Keratinocyte (primary cell): Measurements from ENCODE around the gene KRTAP10-4. TPM values are rescaled to one million over a fixed set of nuclear protein-coding genes. Genes with fewer than 3 reads are reported as not detected.
"Not testable (repeated sequence)": the region's sequence is repeated elsewhere in the genome, so short reads cannot be mapped to it uniquely, and the experiment has no call there.

Experiments used
- DNase-seq: peaks from one replicate; pipeline ENCODE4 v3.0.0-alpha.2; 2011; ENCODE audit warnings: low read depth, missing footprints, low spot score
- FAIRE-seq: peaks from 2 replicates; lab custom pipeline; 2011; peaks lifted over from hg19 to GRCh38; lab: Jason Lieb, UNC
- H2AFZ ChIP-seq: 2 replicates; pipeline ENCODE4 v1.6.0; 2012; ENCODE audit warnings: low read length, control low read depth, inconsistent platforms; ENCODE audit not compliant: control insufficient read depth
- H3K27ac ChIP-seq: 2 replicates; pipeline ENCODE4 v1.5.1; 2011; ENCODE audit warnings: low read length; ENCODE audit not compliant: control insufficient read depth, insufficient read depth
- H3K27me3 ChIP-seq: 3 replicates; pipeline ENCODE4 v1.6.0; 2011; ENCODE audit warnings: low read length; ENCODE audit not compliant: control insufficient read depth, insufficient read depth; ENCODE audit errors: extremely low read depth
- H3K36me3 ChIP-seq, 2 experiments: 2 replicates in 1 of 2; 3 replicates in 1 of 2; pipeline ENCODE4 v1.5.1; 2011; ENCODE audit warnings: low read length in 2 of 2, mild to moderate bottlenecking in 1 of 2; ENCODE audit not compliant: control insufficient read depth in 2 of 2, insufficient read depth in 2 of 2; ENCODE audit errors: extremely low read depth in 1 of 2
- H3K4me1 ChIP-seq: 3 replicates; pipeline ENCODE4 v1.5.1; 2011; ENCODE audit warnings: low read length; ENCODE audit not compliant: control insufficient read depth, insufficient read depth; ENCODE audit errors: extremely low read depth
- H3K4me2 ChIP-seq: 3 replicates; pipeline ENCODE4 v1.6.0; 2011; ENCODE audit warnings: low read depth, low read length; ENCODE audit not compliant: control insufficient read depth, insufficient read depth; ENCODE audit errors: extremely low read depth
- H3K4me3 ChIP-seq, 3 experiments: fragments of 200-600 bp in 1 of 3; sonication (generic) in 1 of 3; 2 replicates in 2 of 3; 3 replicates in 1 of 3; pipeline ENCODE4 v1.5.1; 2011 to 2016; ENCODE audit warnings: low read length in 3 of 3, mild to moderate bottlenecking in 3 of 3, control low read depth in 2 of 3, inconsistent platforms in 1 of 3, low read depth in 1 of 3, mixed read lengths in 1 of 3, mixed run types in 1 of 3, moderate library complexity in 1 of 3; ENCODE audit not compliant: control insufficient read depth in 2 of 3, insufficient read depth in 2 of 3; ENCODE audit errors: extremely low read depth in 1 of 3
- H3K79me2 ChIP-seq: 2 replicates; pipeline ENCODE4 v1.6.0; 2012; ENCODE audit warnings: low read length; ENCODE audit not compliant: control insufficient read depth, insufficient read depth
- H3K9ac ChIP-seq: 3 replicates; pipeline ENCODE4 v1.6.0; 2011; ENCODE audit warnings: low read length; ENCODE audit not compliant: control insufficient read depth, insufficient read depth; ENCODE audit errors: extremely low read depth
- H3K9me1 ChIP-seq: 3 replicates; pipeline ENCODE4 v1.6.0; 2011; ENCODE audit warnings: low read length; ENCODE audit not compliant: control insufficient read depth, insufficient read depth; ENCODE audit errors: extremely low read depth
- H3K9me3 ChIP-seq: 2 replicates; pipeline ENCODE4 v1.5.1; 2012; ENCODE audit warnings: low read depth, low read length; ENCODE audit not compliant: control insufficient read depth
- H4K20me1 ChIP-seq: 3 replicates; pipeline ENCODE4 v1.6.0; 2011; ENCODE audit warnings: low read length; ENCODE audit not compliant: control insufficient read depth, insufficient read depth; ENCODE audit errors: extremely low read depth
- EZH2 ChIP-seq: IDR thresholded peaks from one replicate; pipeline ENCODE4 v1.6.1; 2012; ENCODE audit warnings: inconsistent platforms, mild to moderate bottlenecking, low read length, moderate library complexity
- dilution Hi-C: fragments of 300-500 bp; cut with MboI; formaldehyde crosslinking; loops from one replicate; pipeline ENCODE4 v1.7.0; 2020; ENCODE audit warnings: low sequenced_read_pairs; ENCODE audit not compliant: extremely low pct_ligation_motif_present
- polyA plus RNA-seq, 5 experiments: library from polyadenylated mRNA; depleted of rRNA in 3 of 5; stranded (reverse) in 3 of 5; stranded (forward) in 1 of 5; unstranded in 1 of 5; fragments of >200 nt; gene quantifications; 1 replicate in 1 of 5; 2 replicates in 3 of 5; 3 replicates in 1 of 5; pipeline versions ENCODE4 v1.2.1 to v1.2.3, GENCODE V29; 2011 to 2012; ENCODE audit warnings: missing spikeins in 2 of 5, low read depth in 1 of 5, low replicate concordance in 1 of 5
- TF ChIP-seq, protein P1 (sequence below), 3 experiments: IDR thresholded peaks in 1 of 3; conservative IDR thresholded peaks in 1 of 3; optimal IDR thresholded peaks in 1 of 3; 2 replicates in 2 of 3; 3 replicates in 1 of 3; pipeline versions ENCODE3 to v1.5.1; 2011; ENCODE audit warnings: low read length in 3 of 3, mild to moderate bottlenecking in 3 of 3, moderate library complexity in 2 of 3, control low read depth in 1 of 3, inconsistent platforms in 1 of 3; ENCODE audit not compliant: insufficient read depth in 2 of 3; ENCODE audit errors: extremely low read depth in 1 of 3

Gene KRTAP10-4
- polyA plus RNA-seq, 1 donor (not counting 4 experiments of a cell fraction or from before 2014, with no cell fraction given): not detected

DNA sequence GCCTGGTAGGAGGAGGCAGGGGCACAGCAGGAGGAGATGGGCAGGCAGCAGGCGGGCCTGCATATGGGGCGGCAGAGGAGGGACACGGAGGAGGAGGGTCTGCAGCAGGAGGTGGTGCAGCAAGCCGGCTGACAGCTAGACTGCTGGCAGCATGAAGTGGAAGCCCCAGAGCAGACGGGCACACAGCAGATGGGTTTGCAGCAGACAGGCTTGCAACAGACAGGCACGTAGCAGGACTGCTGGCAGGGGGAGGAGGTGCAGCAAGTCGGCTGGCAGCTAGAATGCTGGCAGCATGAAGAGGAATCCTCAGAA, 6.3 kb downstream of the KRTAP10-4 start:
- H3K27me3 ChIP-seq: no peaks in the 10 kb centered on the region
- no peaks in the 10 kb centered on the region for H3K36me3 ChIP-seq
- H4K20me1 ChIP-seq: no peaks in the 10 kb centered on the region
- no peaks in the 10 kb centered on the region for H3K9me1 ChIP-seq
- no peak overlapping the region for H3K4me2 ChIP-seq
- DNase-seq (no peak), FAIRE-seq (no peak)
- H3K79me2 ChIP-seq: no peaks in the 10 kb centered on the region
- H3K9me3 ChIP-seq: peaks cover 11% of the 10 kb centered on the region
- H3K4me1 ChIP-seq: no peaks in the 10 kb centered on the region
- no peak for TF ChIP-seq EZH2
- TF ChIP-seq, protein P1, sequence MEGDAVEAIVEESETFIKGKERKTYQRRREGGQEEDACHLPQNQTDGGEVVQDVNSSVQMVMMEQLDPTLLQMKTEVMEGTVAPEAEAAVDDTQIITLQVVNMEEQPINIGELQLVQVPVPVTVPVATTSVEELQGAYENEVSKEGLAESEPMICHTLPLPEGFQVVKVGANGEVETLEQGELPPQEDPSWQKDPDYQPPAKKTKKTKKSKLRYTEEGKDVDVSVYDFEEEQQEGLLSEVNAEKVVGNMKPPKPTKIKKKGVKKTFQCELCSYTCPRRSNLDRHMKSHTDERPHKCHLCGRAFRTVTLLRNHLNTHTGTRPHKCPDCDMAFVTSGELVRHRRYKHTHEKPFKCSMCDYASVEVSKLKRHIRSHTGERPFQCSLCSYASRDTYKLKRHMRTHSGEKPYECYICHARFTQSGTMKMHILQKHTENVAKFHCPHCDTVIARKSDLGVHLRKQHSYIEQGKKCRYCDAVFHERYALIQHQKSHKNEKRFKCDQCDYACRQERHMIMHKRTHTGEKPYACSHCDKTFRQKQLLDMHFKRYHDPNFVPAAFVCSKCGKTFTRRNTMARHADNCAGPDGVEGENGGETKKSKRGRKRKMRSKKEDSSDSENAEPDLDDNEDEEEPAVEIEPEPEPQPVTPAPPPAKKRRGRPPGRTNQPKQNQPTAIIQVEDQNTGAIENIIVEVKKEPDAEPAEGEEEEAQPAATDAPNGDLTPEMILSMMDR (optimal IDR thresholded peaks at IDR 0.05 in 1 of 3, IDR thresholded peaks at IDR 0.05 in 1 of 3, conservative IDR thresholded peaks at IDR 0.05 in 1 of 3; ENCODE audit: extremely low read depth in 1 of 3, insufficient read depth in 2 of 3, low read length in 3 of 3): no peak
- no peak overlapping the region for H2AFZ ChIP-seq
- H3K4me3 ChIP-seq: no peak overlapping the region
- no peak overlapping the region for H3K9ac ChIP-seq
- no peak overlapping the region for H3K27ac ChIP-seq
- dilution Hi-C loops: no loop called here

DNA sequence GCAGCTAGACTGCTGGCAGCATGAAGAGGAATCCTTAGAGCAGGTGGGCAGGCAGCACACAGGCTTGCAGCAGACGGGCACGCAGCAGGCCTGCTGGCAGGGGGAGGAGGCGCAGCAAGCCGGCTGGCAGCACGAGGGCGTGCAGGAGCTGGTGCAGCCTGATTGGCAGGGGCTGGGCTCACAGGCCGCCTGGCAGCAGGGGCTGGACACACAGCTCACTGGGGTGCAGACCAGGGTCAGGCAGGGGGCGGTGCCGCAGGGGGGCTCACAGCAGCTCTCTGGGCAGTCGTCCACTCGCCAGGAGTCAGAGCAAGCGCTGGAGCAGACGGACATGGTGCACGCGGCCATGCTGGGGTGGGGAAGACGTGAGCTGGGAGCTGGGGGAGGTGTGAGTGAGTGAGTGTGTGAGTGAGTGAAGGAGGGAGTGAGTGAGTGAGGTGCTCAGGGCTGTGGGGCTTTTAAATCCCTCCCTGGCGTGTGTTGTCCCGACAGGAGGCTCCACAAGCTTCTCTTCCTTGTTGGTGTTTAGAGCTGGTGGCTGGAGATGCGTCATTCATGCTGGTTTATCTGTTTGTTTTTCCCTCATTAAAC, 6.8 kb downstream of the KRTAP10-4 start, which contains the start of gene KRTAP10-5:
Gene KRTAP10-5, minus strand, starts transcription at position 374 of the 591 bp plus-strand sequence. Its CDS starts 26 bp downstream, at position 348.
- peaks cover 11% of the 10 kb centered on the region for H3K9me3 ChIP-seq
- H4K20me1 ChIP-seq, H3K9ac ChIP-seq, DNase-seq, H2AFZ ChIP-seq, H3K4me1 ChIP-seq, H3K27ac ChIP-seq, H3K4me2 ChIP-seq, H3K79me2 ChIP-seq, H3K27me3 ChIP-seq, H3K4me3 ChIP-seq, H3K9me1 ChIP-seq, H3K36me3 ChIP-seq, dilution Hi-C loops, FAIRE-seq: not testable (repeated sequence)

DNA sequence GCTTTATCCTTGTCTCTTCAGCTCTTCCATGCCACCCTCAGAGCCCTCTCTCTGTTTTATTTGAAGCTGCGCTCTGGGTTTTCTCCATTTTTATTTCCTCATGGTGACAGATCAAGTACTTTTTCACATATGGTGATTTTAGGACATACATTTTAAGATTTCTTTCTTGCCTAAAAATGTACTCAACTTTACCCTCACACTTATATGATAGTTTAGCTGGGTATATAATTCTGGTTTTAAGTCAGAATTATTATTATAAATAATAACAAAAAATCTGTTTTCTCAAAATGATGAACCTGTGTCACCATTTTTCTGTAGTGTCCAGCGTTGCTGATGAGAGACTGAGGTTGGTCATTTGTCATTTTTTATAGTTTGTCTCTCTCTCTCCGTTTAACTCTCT, 7.6 kb downstream of the KRTAP10-4 start:
- Histone ChIP-seq H3K9ac (no peak overlapping the region), H3K9me3 (peaks cover 11% of the 10 kb centered on the region), H3K4me3 (no peak overlapping the region), H3K9me1 (no peaks in the 10 kb centered on the region), H3K79me2 (no peaks in the 10 kb centered on the region), H4K20me1 (no peaks in the 10 kb centered on the region), H3K36me3 (no peaks in the 10 kb centered on the region), H3K27ac (no peak overlapping the region), H3K27me3 (no peaks in the 10 kb centered on the region), H3K4me1 (no peaks in the 10 kb centered on the region), H2AFZ (no peak overlapping the region), H3K4me2 (no peak overlapping the region)
- DNase-seq (no peak), FAIRE-seq (no peak)
- TF ChIP-seq EZH2: no peak
- TF ChIP-seq, protein P1 (optimal IDR thresholded peaks at IDR 0.05 in 1 of 3, IDR thresholded peaks at IDR 0.05 in 1 of 3, conservative IDR thresholded peaks at IDR 0.05 in 1 of 3; ENCODE audit: extremely low read depth in 1 of 3, insufficient read depth in 2 of 3, low read length in 3 of 3): no peak
- dilution Hi-C loops: no loop called here
